HG02588 (cell line): ENCODE data around the gene ARID4B.
A peak's percentile ranks its signal among the peaks of the same experiment; 100 is the strongest.
"Not testable (repeated sequence)": the region's sequence is repeated elsewhere in the genome, so short reads cannot be mapped to it uniquely, and the experiment has no call there.

Experiments
- ATAC-seq: cut with Tn5 transposase; IDR thresholded peaks from one replicate; pipeline ENCODE4 v1.9.1; 2021; ENCODE audit warnings: mild to moderate bottlenecking, moderate library complexity; ENCODE audit not compliant: unreplicated experiment

The ARID4B gene, protein sequence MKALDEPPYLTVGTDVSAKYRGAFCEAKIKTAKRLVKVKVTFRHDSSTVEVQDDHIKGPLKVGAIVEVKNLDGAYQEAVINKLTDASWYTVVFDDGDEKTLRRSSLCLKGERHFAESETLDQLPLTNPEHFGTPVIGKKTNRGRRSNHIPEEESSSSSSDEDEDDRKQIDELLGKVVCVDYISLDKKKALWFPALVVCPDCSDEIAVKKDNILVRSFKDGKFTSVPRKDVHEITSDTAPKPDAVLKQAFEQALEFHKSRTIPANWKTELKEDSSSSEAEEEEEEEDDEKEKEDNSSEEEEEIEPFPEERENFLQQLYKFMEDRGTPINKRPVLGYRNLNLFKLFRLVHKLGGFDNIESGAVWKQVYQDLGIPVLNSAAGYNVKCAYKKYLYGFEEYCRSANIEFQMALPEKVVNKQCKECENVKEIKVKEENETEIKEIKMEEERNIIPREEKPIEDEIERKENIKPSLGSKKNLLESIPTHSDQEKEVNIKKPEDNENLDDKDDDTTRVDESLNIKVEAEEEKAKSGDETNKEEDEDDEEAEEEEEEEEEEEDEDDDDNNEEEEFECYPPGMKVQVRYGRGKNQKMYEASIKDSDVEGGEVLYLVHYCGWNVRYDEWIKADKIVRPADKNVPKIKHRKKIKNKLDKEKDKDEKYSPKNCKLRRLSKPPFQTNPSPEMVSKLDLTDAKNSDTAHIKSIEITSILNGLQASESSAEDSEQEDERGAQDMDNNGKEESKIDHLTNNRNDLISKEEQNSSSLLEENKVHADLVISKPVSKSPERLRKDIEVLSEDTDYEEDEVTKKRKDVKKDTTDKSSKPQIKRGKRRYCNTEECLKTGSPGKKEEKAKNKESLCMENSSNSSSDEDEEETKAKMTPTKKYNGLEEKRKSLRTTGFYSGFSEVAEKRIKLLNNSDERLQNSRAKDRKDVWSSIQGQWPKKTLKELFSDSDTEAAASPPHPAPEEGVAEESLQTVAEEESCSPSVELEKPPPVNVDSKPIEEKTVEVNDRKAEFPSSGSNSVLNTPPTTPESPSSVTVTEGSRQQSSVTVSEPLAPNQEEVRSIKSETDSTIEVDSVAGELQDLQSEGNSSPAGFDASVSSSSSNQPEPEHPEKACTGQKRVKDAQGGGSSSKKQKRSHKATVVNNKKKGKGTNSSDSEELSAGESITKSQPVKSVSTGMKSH (N-terminal part only)

DNA sequence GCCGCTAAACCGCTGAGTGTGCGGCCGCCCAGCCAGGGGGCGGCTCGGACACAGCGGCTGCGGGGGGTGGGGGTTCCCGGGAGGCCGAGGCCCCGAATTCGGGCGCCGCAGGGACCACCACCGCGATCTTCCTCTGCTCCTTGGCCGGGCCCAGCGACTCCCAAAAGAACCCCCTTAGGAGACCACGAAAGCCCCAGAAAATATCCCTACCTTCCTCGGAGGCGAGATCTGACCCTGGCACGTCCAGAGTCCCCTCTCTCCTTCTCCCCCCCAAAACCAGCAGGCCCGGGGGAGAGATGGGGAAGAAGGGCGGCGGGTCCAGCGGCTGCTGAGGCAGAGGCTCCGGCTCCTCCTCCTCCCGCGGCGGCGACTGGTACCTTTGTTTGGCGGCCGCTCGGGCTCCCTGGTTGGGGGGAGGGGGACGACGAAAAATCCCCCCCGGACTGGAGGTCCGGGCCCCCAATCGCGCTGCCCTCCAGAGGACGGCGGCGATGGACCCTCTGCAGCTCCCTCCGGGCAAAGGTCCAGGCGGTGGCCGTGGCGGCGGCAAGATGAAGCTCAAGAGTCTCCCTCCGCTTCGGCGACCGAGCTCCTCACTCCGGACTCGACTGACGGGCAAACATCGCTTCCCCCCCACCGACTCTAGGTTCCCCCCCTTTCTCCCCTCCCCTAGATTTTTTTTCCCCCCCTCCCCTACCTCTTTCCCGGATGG, at the start of gene ARID4B:
Gene ARID4B (minus strand): TSS at position 621 of the 712 bp plus-strand sequence. CDS start 1,260 bp downstream, outside the sequence.
- peak; percentile 4 for ATAC-seq

- no peak for ATAC-seq
Measured at GRCh38 chr1:235375919-235376605, 48.1 kb upstream of the ARID4B start.

GRCh38 chr1:235369802-235370201, 41.8 kb upstream of the ARID4B start:
- ATAC-seq, result no peak

DNA sequence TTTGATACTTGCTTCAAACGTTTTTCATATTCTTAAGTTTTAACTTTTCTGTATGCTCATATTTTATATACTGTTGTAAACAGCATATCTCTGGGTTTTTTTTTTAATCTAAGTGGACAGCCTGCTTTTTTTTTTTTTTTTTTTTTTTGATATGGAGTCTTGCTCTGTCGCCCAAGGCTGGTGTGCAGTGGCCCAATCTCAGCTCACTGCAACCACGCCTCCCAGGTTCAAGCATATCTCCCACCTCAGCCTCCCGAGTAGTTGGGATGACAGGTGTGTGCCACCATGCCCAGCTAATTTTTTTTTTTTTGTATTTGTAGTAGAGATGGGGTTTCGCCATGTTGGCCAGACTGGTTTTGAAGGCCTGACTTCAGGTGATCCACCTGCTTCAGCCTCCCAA, 40.4 kb upstream of the ARID4B start:
- no peak for ATAC-seq

GRCh38 chr1:235367000-235367908, 39.3 kb upstream of the ARID4B start, which contains the start of gene TBCE:
TBCE (plus strand) TSS chr1:235367427; CDS start chr1:235380050, 12,623 bp downstream.
- ATAC-seq, result peak; percentile 100

DNA sequence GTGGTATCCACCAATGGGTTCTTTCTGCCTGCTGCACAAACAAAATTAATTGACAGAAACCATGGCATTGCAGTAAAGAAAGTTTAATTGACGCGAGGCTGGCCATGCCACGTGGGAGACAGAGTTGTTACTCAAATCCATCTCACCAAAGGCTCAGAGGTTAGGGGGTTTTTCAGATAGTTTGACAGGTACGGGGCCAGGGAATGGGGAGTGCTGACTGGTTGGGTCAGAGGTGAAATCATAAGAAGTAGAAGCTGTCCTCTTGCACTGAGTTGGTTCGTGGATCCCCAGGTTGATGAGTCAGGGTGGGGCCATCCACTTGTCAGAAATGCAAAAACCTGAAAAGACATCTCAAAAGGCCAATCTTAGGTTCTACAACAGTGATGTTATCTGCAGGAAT, 38.3 kb upstream of the ARID4B start:
- no peak for ATAC-seq

- not testable (repeated sequence) for ATAC-seq
Measured at GRCh38 chr1:235364189-235364588, 36.2 kb upstream of the ARID4B start.

- ATAC-seq, result no peak
Measured at GRCh38 chr1:235358899-235359298, 30.9 kb upstream of the ARID4B start.

GRCh38 chr1:235357485-235358373, 29.8 kb upstream of the ARID4B start:
- ATAC-seq, result no peak

DNA sequence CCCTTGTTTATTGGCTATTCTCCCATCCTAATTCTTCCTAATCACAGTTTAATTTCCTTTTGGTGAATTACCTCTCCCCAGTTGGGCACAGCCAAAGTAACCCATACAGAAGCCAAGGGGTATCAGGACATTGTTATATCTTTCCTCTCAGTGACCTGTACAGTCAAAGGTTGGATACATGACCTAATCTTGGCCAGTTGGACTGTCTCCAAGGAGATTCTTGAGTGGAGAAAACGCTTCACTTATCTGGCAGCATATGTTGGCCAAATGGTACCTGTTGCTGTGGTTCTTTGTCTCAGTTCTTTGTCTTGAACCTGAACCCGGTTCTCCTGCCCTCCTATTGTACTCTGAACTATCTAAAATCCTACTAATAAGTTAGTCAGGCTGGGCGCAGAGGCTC, 23.9 kb upstream of the ARID4B start:
- ATAC-seq, result no peak

GRCh38 chr1:235351441-235351840, 23.5 kb upstream of the ARID4B start:
- ATAC-seq, result no peak

- no peak for ATAC-seq
Measured at GRCh38 chr1:235343726-235344125, 15.7 kb upstream of the ARID4B start.

DNA sequence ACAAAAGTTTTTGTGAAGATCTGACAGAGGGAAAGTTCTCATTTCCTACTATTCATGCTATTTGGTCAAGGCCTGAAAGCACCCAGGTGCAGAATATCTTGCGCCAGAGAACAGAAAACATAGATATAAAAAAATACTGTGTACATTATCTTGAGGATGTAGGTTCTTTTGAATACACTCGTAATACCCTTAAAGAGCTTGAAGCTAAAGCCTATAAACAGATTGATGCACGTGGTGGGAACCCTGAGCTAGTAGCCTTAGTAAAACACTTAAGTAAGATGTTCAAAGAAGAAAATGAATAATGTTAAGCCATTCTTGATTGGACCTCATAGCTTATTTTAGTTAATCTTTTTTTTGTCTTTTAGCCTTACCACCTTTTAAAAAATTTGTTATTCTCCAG, 14.5 kb upstream of the ARID4B start:
- no peak for ATAC-seq

GRCh38 chr1:235342039-235342438, 14.1 kb upstream of the ARID4B start:
- ATAC-seq, result no peak

- no peak for ATAC-seq
Measured at GRCh38 chr1:235341334-235341733, 13.4 kb upstream of the ARID4B start.

GRCh38 chr1:235339746-235340145, 11.8 kb upstream of the ARID4B start:
- no peak for ATAC-seq

GRCh38 chr1:235336903-235337302, 8.9 kb upstream of the ARID4B start:
- ATAC-seq, result no peak

- no peak for ATAC-seq
Measured at GRCh38 chr1:235331401-235331800, 3.4 kb upstream of the ARID4B start.
